Measurements from ENCODE around the gene TRIM17. TPM values are rescaled to one million over a fixed set of nuclear protein-coding genes. Genes with fewer than 3 reads are reported as not detected.

Gene TRIM17
- total RNA-seq, 2 donors from 2014 or later, result 0.47 to 2.0 TPM

DNA sequence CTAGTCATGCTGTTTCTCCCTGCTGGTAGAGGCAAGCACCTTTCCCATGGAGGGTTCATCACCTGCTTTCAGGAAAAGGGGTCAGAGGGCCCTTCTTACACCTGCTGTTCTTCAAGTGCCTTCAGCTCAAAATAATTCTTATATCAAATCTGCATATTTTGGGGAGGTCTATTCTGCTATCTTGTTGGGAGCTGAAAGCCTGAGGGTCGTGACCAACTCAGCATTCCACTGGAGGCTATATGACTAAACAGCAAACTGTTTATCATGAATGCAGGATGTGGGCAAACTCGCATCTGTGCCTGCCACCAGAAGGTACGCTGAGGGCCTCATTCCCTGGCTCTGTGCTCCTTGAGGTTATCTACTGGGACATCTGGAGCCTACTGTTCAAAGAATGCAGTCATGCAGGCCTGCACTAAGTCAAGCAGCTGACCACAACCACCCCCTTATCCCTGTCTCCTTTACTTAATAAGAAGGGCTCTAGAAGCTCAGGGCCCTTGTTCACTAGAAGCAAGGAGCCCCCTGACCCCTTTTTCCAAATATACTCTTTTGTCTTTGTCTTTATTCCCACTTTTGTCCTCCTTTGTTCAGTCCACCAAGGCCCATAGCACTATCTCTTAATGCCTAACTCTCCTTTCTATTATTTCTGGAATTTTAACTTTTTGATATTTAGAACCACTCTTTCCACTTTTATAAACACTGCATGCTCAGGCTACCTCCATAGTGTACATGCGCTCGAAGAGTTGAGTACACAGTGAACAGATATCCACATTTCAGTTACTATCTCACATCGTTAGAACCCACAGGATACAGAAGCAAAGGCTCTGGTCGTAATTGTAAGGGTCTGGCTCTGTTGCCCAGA is 4.5 kb upstream of the TRIM17 start:
- Mint-ChIP-seq H3K27ac (no peak overlapping the region), H3K36me3 (ENCODE audit: low read depth) (peaks cover 3% of the 10 kb centered on the region), H3K27me3 (peaks cover 10% of the 10 kb centered on the region), H3K4me1 (peaks cover 16% of the 10 kb centered on the region), H3K4me3 (no peak overlapping the region)
- DNase-seq (no peak), ATAC-seq (no peak)
- no peaks in the 10 kb centered on the region for H3K9me3 ChIP-seq (ENCODE audit: control insufficient read depth, low read length, poor library complexity, severe bottlenecking)

DNA sequence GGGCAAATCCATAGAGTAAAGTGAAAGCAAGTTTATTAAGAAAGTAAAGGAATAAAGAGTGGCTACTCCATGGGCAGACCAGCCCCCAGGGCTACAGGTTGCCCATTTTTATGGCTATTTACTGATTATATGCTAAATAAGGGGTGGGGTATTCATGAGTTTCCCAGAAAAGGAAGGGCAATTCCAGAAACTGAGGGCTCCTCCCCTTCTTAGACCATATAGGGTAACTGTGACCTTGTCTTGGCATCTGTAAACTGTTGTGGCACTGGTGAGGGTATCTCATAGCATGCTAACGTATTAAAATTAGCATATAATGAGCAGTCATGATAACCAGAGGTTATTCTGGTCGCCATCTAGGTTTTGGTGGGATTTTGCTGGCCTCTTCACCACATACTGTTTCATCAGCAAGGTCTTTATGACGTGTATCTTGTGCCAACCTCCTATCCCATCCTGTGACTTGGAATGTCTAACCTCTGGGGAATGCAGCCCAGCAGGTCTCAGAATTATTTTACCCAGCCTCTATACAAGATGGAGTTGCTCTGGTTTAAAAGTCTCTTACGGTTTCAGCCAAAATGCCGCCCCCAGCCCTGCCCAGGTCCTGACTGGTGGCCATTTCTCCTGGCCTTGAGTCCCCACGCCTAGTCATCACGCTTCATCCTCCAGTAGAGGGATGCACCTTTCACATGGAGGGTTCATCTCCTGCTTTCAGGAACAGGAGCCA is 982 bp upstream of the TRIM17 start:
- DNase-seq, result no peak
- H3K4me3 Mint-ChIP-seq, result peak overlapping the region; percentile 89
- H3K36me3 Mint-ChIP-seq (ENCODE audit: low read depth), result peaks cover 3% of the 10 kb centered on the region

DNA sequence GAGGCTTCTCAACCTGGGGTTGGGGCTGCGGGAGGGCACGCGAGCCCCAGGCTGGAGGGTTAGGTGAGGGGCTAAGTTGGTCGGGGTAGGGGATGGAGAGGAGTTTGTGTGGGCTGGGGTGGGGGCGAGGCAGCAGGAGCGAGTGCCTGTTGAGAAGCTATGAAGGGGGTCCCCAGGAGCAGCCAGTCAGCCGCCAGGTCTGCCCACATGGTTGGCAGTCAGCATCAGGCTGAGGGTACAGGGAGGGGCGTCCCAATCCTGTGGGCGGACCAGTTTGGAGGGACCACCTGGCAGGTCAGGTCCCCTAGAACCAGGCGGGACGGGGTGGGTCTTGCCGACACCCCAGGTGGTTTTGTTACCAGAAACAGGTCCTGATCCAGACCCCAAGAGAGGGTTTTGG is 400 bp upstream of the TRIM17 start:
- H3K27ac Mint-ChIP-seq, result peak overlapping the region; percentile 70
- H3K36me3 Mint-ChIP-seq (ENCODE audit: low read depth), result peaks cover under 1% of the 10 kb centered on the region
- ATAC-seq (no peak), DNase-seq (no peak)
- H3K4me3 Mint-ChIP-seq, result peak overlapping the region; percentile 89
- H3K9me3 ChIP-seq (ENCODE audit: control insufficient read depth, low read length, poor library complexity, severe bottlenecking), result no peaks in the 10 kb centered on the region
- H3K27me3 Mint-ChIP-seq, result peaks cover 20% of the 10 kb centered on the region
- peaks cover 22% of the 10 kb centered on the region for H3K4me1 Mint-ChIP-seq

More for the DNA sequence above, 982 bp upstream of the TRIM17 start:
- H3K9me3 ChIP-seq (ENCODE audit: control insufficient read depth, low read length, poor library complexity, severe bottlenecking), result no peaks in the 10 kb centered on the region
- H3K4me1 Mint-ChIP-seq, result peaks cover 24% of the 10 kb centered on the region
- peaks cover 20% of the 10 kb centered on the region for H3K27me3 Mint-ChIP-seq
- peak overlapping the region; percentile 70 for H3K27ac Mint-ChIP-seq
- no peak for ATAC-seq

DNA sequence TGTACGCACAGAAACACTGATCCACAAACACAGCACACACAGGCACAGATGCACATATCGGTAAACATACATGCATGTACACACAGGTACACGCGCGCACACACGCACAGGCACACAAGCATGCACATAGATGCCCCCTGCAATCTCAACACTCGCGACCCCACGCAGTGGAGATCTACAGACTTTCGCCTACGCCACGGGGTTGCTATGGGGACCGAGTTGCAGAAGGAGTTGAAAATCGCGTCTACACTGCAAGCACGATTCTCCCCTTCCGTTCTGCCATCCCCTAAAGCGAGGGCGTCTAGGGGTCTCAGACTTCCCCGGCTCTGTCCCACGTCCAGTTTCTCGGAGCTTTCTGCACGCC is 826 bp downstream of the TRIM17 start:
- Mint-ChIP-seq H3K27me3 (peaks cover 20% of the 10 kb centered on the region), H3K4me3 (peak overlapping the region; percentile 89), H3K4me1 (peaks cover 19% of the 10 kb centered on the region), H3K36me3 (ENCODE audit: low read depth) (no peaks in the 10 kb centered on the region), H3K27ac (no peak overlapping the region)
- no peaks in the 10 kb centered on the region for H3K9me3 ChIP-seq (ENCODE audit: control insufficient read depth, low read length, poor library complexity, severe bottlenecking)
- DNase-seq (no peak), ATAC-seq (peak; percentile 14)

DNA sequence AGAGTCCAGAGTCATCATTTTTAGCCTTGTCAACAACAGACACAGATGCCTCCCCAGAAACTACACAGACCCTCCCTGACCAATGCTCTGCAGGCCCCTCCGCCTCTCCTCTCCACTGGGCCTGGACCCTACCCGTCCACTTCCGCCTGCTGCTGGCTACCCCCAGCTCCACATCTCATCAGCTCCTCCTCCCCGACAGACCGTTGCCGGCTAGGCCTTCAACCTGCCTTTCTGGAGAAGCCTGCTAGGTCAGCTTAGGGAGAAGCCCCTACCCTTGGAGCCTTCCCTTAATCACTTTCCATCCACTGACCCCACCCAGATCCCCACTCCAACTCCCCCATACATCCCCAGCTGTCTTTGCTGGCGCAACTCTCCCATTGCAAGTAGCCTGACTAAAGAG is 1.4 kb downstream of the TRIM17 start:
- peaks cover 17% of the 10 kb centered on the region for H3K4me1 Mint-ChIP-seq
- ATAC-seq, result no peak
- peak overlapping the region; percentile 89 for H3K4me3 Mint-ChIP-seq
- no peak for DNase-seq
- peaks cover 20% of the 10 kb centered on the region for H3K27me3 Mint-ChIP-seq
- H3K36me3 Mint-ChIP-seq (ENCODE audit: low read depth), result no peaks in the 10 kb centered on the region
- no peaks in the 10 kb centered on the region for H3K9me3 ChIP-seq (ENCODE audit: control insufficient read depth, low read length, poor library complexity, severe bottlenecking)
- H3K27ac Mint-ChIP-seq, result no peak overlapping the region

DNA sequence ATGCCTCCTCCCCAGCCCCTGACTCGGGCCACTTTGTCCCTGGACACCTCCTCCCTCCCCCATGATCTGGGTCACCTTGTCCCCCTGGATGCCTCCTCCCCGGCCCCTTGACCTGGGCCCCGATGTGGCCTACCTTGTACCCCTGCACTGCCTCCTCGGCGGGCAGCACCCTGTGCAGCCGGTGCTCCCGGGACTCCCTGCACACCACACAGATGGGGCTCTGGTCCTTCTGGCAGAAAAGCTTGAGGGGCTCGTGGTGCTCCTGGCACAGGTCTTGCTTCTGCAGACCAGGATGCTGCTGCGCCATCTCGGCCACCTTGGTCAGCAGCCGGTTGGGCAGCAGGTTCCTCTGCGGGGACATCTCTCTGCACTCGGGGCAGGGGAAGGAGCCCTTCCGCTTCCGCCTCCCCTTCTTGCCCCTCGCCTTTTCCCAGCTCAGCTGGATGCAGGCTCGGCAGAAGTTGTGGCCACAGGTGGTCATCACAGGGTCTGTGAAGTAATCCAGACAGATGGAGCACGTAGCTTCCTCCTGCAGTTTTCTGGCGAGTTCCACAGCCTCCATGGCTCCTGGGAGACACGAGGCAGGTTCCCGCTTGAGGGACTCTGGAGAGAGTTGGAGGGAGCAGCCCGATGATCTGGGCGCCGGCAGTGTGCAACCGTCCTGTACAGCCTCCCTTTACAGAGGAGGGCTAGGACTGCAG is 2.0 kb downstream of the TRIM17 start:
- ATAC-seq, result no peak
- H3K27me3 Mint-ChIP-seq, result peaks cover 20% of the 10 kb centered on the region
- H3K4me1 Mint-ChIP-seq, result peaks cover 18% of the 10 kb centered on the region
- no peak overlapping the region for H3K27ac Mint-ChIP-seq
- no peak overlapping the region for H3K4me3 Mint-ChIP-seq
- DNase-seq, result no peak
- no peaks in the 10 kb centered on the region for H3K36me3 Mint-ChIP-seq (ENCODE audit: low read depth)
- H3K9me3 ChIP-seq (ENCODE audit: control insufficient read depth, low read length, poor library complexity, severe bottlenecking), result no peaks in the 10 kb centered on the region

DNA sequence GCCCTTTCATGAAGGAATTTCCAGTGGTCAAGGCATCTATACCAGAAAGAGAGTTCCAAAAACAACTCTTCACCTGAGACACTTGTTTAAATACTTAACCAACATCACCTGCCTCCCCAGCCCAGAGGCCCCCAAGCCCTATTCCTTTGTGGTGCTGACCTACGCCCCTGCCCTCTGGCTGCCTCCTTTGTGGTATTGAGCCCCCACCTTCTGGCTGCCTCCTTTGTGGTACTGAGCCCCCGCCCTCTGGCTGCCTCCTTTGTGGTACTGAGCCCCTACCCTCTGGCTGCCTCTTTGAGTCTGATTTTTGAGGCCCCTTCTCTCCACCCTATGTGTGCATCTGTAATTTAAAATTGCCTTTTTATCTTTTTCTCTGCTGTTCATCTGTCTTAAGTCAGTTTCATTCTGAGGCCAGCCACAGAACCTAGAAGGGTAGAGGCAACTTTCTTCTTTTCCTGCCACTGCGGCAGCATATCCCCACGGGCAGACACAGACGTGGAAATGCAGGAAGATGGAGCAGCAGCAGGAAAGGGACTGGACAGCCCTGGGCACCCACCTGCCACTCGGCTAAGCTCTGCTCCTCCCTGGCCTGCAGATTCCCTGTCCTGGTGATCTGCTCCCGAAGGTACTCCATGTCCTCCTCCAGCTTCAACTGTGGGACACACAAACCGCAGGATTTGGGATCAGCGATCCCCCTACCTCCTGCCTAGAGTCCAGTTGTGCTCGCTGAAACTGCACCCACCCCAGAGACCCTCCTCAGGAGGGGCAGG is 3.2 kb downstream of the TRIM17 start:
- Mint-ChIP-seq H3K36me3 (ENCODE audit: low read depth) (no peaks in the 10 kb centered on the region), H3K27me3 (peaks cover 19% of the 10 kb centered on the region), H3K27ac (peak overlapping the region; percentile 60)

DNA sequence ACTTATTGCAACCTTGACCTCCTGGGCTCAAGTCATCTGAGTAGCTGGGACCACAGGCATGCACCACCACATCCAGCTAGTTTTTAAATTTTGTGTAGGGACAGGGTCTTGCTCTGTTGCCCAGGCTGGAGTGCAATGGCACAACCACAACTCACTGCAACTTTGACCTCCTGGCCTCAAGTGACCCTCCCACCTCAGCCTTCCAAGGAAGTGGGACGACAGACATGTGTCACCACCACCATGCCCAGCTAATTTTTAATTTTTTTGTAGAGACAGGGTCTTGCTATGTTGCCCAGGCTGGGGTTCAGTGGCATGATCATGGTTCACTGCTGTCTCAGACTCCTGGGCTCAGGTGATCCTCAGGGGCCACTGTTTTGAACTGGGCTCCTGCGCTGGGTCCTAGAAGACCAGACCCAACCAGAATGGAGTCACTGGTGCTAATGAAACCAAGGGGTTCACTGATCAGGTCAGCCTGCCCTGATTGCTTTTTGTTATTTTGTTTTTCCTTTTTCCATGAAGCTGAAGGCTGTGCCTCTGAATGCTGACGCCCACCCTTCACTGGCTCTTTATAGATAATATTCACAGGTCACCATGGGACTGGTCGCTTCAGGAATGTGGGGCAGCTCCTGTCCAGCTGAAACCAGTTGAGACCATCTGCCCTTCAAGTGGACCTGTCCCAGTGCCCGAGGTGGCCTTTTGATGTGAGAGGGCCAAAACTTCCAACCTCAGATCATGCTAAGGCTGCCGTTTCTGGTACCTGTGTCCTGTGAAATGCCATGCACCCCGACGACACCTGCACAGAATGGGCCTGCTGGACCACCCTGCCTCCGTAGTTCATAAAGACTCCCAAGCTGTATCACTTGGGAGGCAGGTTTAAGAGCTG is 4.9 kb downstream of the TRIM17 start:
- H3K9me3 ChIP-seq (ENCODE audit: control insufficient read depth, low read length, poor library complexity, severe bottlenecking), result no peaks in the 10 kb centered on the region
- Mint-ChIP-seq H3K36me3 (ENCODE audit: low read depth) (no peaks in the 10 kb centered on the region), H3K4me3 (no peak overlapping the region), H3K27ac (peak overlapping the region; percentile 75), H3K4me1 (peaks cover 17% of the 10 kb centered on the region), H3K27me3 (peaks cover 10% of the 10 kb centered on the region)
- ATAC-seq, result no peak
- DNase-seq, result no peak

More for the DNA sequence above, 3.2 kb downstream of the TRIM17 start:
- no peaks in the 10 kb centered on the region for H3K9me3 ChIP-seq (ENCODE audit: control insufficient read depth, low read length, poor library complexity, severe bottlenecking)
- peaks cover 20% of the 10 kb centered on the region for H3K4me1 Mint-ChIP-seq
- H3K4me3 Mint-ChIP-seq, result no peak overlapping the region
- DNase-seq (no peak), ATAC-seq (no peak)

DNA sequence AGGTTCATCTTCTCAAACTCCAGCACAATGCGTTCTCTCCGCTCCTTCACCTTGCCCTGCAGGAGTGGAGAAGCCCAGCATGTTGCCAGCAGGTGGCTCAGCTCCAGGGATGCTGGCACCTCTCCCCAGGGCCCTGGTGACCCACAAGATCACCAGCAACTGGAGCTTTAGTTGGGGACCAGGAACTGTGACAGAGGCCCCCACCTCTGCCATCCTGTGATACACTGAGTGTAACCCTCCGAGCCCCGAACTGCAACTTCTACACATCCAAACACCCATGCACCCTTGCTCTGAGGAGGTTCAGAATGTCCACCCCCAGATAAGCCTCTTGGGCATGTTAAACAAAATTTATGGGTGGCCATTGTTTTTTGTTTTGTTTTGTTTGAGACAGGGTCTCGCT is 5.5 kb downstream of the TRIM17 start:
- Mint-ChIP-seq H3K27ac (peak overlapping the region; percentile 72), H3K4me1 (peaks cover 13% of the 10 kb centered on the region), H3K27me3 (peaks cover 10% of the 10 kb centered on the region), H3K36me3 (ENCODE audit: low read depth) (no peaks in the 10 kb centered on the region), H3K4me3 (no peak overlapping the region)
- no peak for DNase-seq
- H3K9me3 ChIP-seq (ENCODE audit: control insufficient read depth, low read length, poor library complexity, severe bottlenecking), result no peaks in the 10 kb centered on the region
- ATAC-seq, result no peak

DNA sequence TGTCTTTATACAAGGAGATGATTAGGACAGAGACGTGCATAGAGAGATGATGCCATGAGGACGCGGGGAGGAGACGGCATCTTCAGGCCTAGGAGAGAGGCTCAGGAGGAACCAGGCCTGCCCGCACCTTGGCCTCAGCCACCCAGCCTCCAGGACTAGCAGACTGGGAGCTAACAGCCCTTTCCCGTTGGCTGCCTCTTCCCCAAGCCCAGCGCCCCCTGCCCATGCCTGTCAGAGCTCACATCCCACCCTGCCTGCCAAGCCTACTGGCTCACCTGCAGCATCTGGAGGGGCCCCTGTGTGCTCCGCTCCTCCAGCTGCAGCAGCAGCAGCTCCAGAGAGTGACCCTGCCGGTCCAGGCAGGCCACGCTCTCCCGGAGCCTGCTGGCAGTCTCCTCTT is 6.0 kb downstream of the TRIM17 start:
- Mint-ChIP-seq H3K4me3 (no peak overlapping the region), H3K36me3 (ENCODE audit: low read depth) (no peaks in the 10 kb centered on the region), H3K27me3 (peaks cover 7% of the 10 kb centered on the region), H3K27ac (peak overlapping the region; percentile 72), H3K4me1 (peaks cover 10% of the 10 kb centered on the region)
- no peaks in the 10 kb centered on the region for H3K9me3 ChIP-seq (ENCODE audit: control insufficient read depth, low read length, poor library complexity, severe bottlenecking)
- DNase-seq (no peak), ATAC-seq (no peak)

DNA sequence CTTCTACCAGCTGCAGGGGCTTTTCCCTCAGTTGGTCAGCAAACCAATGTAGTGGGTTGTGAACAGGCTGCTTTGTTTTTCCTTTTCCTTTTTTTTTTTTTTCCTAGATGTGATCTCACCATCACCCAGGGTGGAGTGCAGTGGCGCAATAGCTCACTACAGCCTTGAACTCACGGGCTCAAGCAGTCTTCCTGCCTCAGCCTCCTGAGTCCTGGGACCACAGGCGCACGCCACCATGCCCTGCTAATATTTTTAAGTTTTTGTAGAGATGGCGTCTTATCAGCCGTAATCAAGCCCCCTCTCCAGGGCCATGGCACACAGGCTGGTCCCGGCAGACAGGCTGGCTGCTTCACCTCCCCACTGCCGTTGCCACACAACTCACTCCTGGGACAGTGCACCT is 6.6 kb downstream of the TRIM17 start:
- no peaks in the 10 kb centered on the region for H3K36me3 Mint-ChIP-seq (ENCODE audit: low read depth)
- ATAC-seq (no peak), DNase-seq (no peak)
- H3K4me3 Mint-ChIP-seq, result no peak overlapping the region
- H3K27me3 Mint-ChIP-seq, result peaks cover under 1% of the 10 kb centered on the region
- H3K27ac Mint-ChIP-seq, result no peak overlapping the region
- H3K4me1 Mint-ChIP-seq, result peaks cover 12% of the 10 kb centered on the region
- H3K9me3 ChIP-seq (ENCODE audit: control insufficient read depth, low read length, poor library complexity, severe bottlenecking), result no peaks in the 10 kb centered on the region

Data from T-helper 17 cell (primary cell).